ENCODE data around the gene TJP2.

- TF ChIP-seq CTCF (conservative IDR thresholded peaks at IDR 0.05; ENCODE audit: low read depth, low read length) (no peak), EZH2 (IDR thresholded peaks at IDR 0.05; ENCODE audit: low read length, unreplicated experiment) (no peak)
Measured at GRCh38 chr9:69313175-69313574, 139.1 kb downstream of the TJP2 start.

Data from PC-3 (cell line).